Measurements from ENCODE around the gene CFAP65. TPM values are rescaled to one million over a fixed set of nuclear protein-coding genes. Genes with fewer than 3 reads are reported as not detected.

Gene CFAP65
- total RNA-seq, 1 donor from 2014 or later: not detected

GRCh38 chr2:219023045-219023605 lies 18.2 kb downstream of the CFAP65 start:
- DNase-seq (peak; percentile 45), ATAC-seq (no peak)
- H3K9me3 ChIP-seq: no peaks in the 10 kb centered on the region
- intact Hi-C loops (cut with DNase I): loop anchor here (10.0 kb wide), 1 partner anchor 132 kb away; no protein-coding TSS in a partner anchor
- H3K27ac ChIP-seq: no peak overlapping the region
- TF ChIP-seq CTCF (IDR thresholded peaks at IDR 0.05): no peak
- H3K36me3 ChIP-seq: no peaks in the 10 kb centered on the region
- H3K27me3 ChIP-seq: peaks cover 12% of the 10 kb centered on the region
- no peaks in the 10 kb centered on the region for H3K4me1 ChIP-seq
- H3K4me3 ChIP-seq: no peak overlapping the region

GRCh38 chr2:219022616-219023015 lies 18.7 kb downstream of the CFAP65 start:
- Histone ChIP-seq H3K4me3 (no peak overlapping the region), H3K36me3 (no peaks in the 10 kb centered on the region), H3K9me3 (no peaks in the 10 kb centered on the region), H3K4me1 (no peaks in the 10 kb centered on the region), H3K27ac (no peak overlapping the region), H3K27me3 (peaks cover 12% of the 10 kb centered on the region)
- ATAC-seq: no peak
- intact Hi-C loops (cut with DNase I): loop anchor here (10.0 kb wide), 1 partner anchor 132 kb away; no protein-coding TSS in a partner anchor
- peak; percentile 23 for DNase-seq
- TF ChIP-seq CTCF (IDR thresholded peaks at IDR 0.05): no peak

- intact Hi-C loops (cut with DNase I): loop anchor here (10.0 kb wide), 1 partner anchor 133 kb away; no protein-coding TSS in a partner anchor
- H3K9me3 ChIP-seq: no peaks in the 10 kb centered on the region
- no peak for DNase-seq
- H3K27me3 ChIP-seq: peaks cover 8% of the 10 kb centered on the region
- no peak for TF ChIP-seq CTCF (IDR thresholded peaks at IDR 0.05)
- ATAC-seq: no peak
- H3K36me3 ChIP-seq: no peaks in the 10 kb centered on the region
- H3K4me3 ChIP-seq: no peak overlapping the region
- H3K27ac ChIP-seq: no peak overlapping the region
- H3K4me1 ChIP-seq: no peaks in the 10 kb centered on the region
These were observed 19.3 kb downstream of the CFAP65 start for GRCh38 chr2:219022041-219022440.

- ATAC-seq (peak; percentile 71), DNase-seq (peak; percentile 84)
- intact Hi-C loops (cut with DNase I): loop anchor here (10.0 kb wide), 1 partner anchor 133 kb away; no protein-coding TSS in a partner anchor
These were observed 19.7 kb downstream of the CFAP65 start for GRCh38 chr2:219021591-219021990.

GRCh38 chr2:219020604-219021365 lies 20.5 kb downstream of the CFAP65 start:
- intact Hi-C loops (cut with DNase I): loop anchor here (10.0 kb wide), 1 partner anchor 134 kb away; no protein-coding TSS in a partner anchor
- H3K27me3 ChIP-seq: peaks cover 8% of the 10 kb centered on the region
- H3K27ac ChIP-seq: no peak overlapping the region
- H3K36me3 ChIP-seq: no peaks in the 10 kb centered on the region
- no peak overlapping the region for H3K4me3 ChIP-seq
- peak; percentile 15 for ATAC-seq
- no peaks in the 10 kb centered on the region for H3K9me3 ChIP-seq
- no peaks in the 10 kb centered on the region for H3K4me1 ChIP-seq
- DNase-seq: no peak
- no peak for TF ChIP-seq CTCF (IDR thresholded peaks at IDR 0.05)

More at GRCh38 chr2:219021591-219021990, 19.7 kb downstream of the CFAP65 start:
- Histone ChIP-seq H3K4me1 (no peaks in the 10 kb centered on the region), H3K36me3 (no peaks in the 10 kb centered on the region), H3K27ac (no peak overlapping the region), H3K27me3 (peaks cover 8% of the 10 kb centered on the region), H3K4me3 (no peak overlapping the region), H3K9me3 (no peaks in the 10 kb centered on the region)
- no peak for TF ChIP-seq CTCF (IDR thresholded peaks at IDR 0.05)

Measured in upper lobe of right lung (tissue), 1 donor.